GM10847 (cell line): Measurements from ENCODE around the gene PKP4.
A peak's percentile ranks its signal among the peaks of the same experiment; 100 is the strongest.

Experiments
- POLR2A ChIP-seq: IDR thresholded peaks from 2 replicates; pipeline ENCODE4 v1.6.1; 2011; ENCODE audit not compliant: insufficient read length; ENCODE audit errors: extremely low read depth

PKP4 gene, protein sequence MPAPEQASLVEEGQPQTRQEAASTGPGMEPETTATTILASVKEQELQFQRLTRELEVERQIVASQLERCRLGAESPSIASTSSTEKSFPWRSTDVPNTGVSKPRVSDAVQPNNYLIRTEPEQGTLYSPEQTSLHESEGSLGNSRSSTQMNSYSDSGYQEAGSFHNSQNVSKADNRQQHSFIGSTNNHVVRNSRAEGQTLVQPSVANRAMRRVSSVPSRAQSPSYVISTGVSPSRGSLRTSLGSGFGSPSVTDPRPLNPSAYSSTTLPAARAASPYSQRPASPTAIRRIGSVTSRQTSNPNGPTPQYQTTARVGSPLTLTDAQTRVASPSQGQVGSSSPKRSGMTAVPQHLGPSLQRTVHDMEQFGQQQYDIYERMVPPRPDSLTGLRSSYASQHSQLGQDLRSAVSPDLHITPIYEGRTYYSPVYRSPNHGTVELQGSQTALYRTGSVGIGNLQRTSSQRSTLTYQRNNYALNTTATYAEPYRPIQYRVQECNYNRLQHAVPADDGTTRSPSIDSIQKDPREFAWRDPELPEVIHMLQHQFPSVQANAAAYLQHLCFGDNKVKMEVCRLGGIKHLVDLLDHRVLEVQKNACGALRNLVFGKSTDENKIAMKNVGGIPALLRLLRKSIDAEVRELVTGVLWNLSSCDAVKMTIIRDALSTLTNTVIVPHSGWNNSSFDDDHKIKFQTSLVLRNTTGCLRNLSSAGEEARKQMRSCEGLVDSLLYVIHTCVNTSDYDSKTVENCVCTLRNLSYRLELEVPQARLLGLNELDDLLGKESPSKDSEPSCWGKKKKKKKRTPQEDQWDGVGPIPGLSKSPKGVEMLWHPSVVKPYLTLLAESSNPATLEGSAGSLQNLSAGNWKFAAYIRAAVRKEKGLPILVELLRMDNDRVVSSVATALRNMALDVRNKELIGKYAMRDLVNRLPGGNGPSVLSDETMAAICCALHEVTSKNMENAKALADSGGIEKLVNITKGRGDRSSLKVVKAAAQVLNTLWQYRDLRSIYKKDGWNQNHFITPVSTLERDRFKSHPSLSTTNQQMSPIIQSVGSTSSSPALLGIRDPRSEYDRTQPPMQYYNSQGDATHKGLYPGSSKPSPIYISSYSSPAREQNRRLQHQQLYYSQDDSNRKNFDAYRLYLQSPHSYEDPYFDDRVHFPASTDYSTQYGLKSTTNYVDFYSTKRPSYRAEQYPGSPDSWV

DNA sequence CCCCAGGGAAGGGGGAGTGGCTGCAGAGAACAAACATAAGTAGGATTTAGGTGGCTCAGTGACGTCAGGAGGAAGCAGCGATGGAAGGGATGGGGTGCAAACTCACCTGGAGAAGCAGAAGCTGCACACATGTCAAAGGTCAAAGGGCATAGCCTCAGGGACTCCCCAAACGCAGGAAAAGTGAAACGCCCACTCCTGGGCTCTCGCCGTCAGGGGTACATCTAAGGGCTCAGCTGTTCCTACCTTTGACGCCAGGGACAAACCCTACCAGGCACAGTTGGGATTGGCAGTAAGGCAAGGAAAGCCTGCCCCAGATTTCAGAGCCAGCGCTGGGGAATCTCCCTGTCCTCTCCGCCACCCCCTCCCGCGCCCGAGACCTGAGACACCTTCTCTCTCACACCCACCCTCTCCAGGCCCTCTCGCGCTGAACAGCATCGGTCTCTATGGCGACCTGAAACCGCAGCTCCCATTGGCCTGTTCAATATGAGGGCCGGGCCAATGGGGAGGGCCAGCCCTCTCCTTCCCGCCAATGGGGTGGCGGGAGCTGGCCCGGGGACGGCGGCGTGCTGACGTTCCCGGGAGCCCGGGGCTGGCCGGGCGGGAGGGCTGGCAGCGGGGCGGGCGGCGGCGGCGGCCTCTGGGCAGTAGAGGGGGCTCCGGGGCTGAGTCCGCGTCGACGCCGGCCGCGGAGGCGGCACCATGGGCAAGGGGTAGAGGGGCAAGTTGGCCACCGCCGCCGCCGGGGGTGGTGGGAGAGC lies at the start of gene PKP4, which contains the start of gene CCDC148:
PKP4 (plus strand) TSS at position 644 of the 758 bp plus-strand sequence. CDS start 76,233 bp downstream, outside the sequence.
CCDC148 (minus strand) TSS at position 445 of the 758 bp plus-strand sequence; CDS start at position 131, 314 bp downstream.
- TF ChIP-seq POLR2A = peak; percentile 17

GRCh38 chr2:158407031-158407430 lies 49.7 kb upstream of the PKP4 start:
- TF ChIP-seq POLR2A = no peak

- no peak for TF ChIP-seq POLR2A
Measured at GRCh38 chr2:158410132-158410531, 46.6 kb upstream of the PKP4 start.

DNA sequence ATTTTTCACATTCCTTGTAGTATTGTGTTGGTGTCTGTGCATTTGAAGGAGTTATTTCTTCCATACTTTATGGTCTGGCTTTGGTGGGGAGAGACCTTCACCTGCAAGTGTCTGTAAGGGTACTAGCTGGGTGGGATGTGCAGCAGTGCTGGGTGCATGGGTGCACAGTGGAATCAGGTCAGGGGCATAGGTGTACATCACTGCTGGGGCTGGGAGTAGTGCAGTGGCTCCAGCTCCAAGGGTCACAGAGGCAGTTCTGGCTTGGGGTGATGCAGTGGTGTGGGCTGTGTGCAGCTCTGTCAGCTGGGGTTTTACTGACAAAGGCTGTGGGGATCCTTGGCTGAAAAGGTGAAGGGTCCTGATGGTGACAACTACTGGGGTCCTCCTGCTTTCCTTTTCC lies 45.0 kb upstream of the PKP4 start:
- no peak for TF ChIP-seq POLR2A

- TF ChIP-seq POLR2A = no peak
Measured at GRCh38 chr2:158412206-158412605, 44.5 kb upstream of the PKP4 start.

- TF ChIP-seq POLR2A = no peak
Measured at GRCh38 chr2:158413581-158413980, 43.2 kb upstream of the PKP4 start.

DNA sequence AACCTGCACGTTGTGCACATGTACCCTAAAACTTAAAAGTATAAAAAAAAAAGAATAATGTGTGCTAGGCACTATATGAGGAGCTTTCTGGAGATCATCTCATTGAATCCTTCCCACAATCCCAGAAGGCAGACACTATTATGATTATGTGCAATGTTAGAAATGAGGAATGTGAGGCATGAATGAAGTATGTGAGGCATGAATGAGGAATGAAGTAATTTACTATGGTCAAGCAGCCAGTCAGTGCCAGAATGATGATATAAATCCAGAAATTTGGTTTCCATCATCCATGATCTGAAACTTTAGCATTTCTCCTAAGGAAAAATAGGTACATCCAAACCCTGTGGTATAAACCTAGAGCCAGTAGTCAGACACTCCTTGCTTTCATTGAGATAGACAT lies 42.2 kb upstream of the PKP4 start:
- no peak for TF ChIP-seq POLR2A

DNA sequence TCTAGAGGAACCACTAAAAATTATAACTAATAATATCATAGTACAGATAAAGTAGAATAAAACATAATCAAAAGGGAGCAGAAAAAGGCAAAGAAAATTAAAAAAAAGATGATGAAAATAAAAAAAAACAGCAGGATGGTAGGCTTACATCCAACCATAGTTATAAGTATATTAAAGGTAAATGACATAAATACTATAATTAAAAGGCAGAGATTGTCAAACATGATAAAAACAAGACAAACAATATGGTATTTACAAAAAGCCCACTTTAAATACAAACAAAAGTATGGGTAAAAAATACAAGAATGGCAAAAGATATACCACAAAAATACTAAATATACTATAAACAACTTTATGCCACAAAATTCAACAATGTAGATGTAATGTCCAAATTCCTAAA lies 24.6 kb upstream of the PKP4 start:
- TF ChIP-seq POLR2A = no peak

GRCh38 chr2:158443606-158444005 lies 13.1 kb upstream of the PKP4 start:
- no peak for TF ChIP-seq POLR2A

GRCh38 chr2:158457092-158457825 lies 507 bp downstream of the PKP4 start:
- TF ChIP-seq POLR2A = no peak

DNA sequence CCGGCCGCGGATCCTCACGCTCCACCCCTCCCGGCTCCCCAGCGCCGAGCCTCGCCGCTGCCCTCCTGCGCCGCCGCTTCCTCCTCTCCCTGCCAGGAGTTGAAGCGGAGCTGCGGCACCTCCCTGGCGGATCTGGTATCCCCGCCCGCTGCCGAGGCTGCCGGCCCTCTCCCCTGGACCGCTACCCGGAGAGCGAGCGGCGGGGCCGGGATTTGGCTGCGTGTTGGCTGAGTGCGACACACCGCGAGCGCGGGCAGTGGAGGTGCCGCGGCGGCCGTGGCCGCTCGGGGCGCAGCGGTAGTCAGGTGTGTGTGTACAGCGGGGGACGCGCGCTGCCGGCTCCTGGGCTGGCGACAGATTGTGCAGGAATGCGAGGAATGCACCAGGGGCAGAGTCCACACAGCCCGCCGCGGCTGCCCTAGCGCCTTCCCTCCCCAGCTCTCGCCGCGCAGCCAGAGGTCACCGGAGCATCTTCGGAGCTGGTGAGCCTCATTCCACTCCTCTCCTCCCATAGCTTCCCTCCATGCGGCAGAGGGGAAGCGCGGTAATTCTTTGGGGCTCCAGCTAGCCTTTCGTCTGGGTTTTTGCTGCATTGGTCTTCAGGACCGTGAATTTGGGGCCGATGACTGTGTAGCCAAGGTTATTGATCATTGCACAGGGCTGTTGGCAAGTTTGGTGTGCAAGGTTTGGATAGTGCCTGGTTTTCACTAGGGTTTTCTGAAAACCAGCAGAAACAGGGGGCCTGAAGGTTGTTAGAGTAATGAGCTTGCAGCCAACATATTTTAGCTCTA lies 1.3 kb downstream of the PKP4 start:
- no peak for TF ChIP-seq POLR2A

- TF ChIP-seq POLR2A = no peak
Measured at GRCh38 chr2:158458617-158458920, 1.8 kb downstream of the PKP4 start.

GRCh38 chr2:158459161-158460003 lies 2.6 kb downstream of the PKP4 start:
- no peak for TF ChIP-seq POLR2A
